Transverse colon (tissue), 3 donors: Measurements from ENCODE around the gene KIF4B.

ENCODE experiments used
- EP300 ChIP-seq: sonication (generic); formaldehyde crosslinking; IDR thresholded peaks from one replicate; pipeline ENCODE4 v1.6.1; 2017; ENCODE audit warnings: antibody characterized with exemption, low read depth
- POLR2A ChIP-seq: fragments of 450-650 bp; IDR thresholded peaks from one replicate; pipeline ENCODE4 v1.6.1; 2016; ENCODE audit warnings: antibody characterized with exemption, mild to moderate bottlenecking, moderate library complexity
- TF ChIP-seq, protein P1 (sequence below), 5 experiments: fragments of 200-600 bp in 3 of 5; fragments of 450-650 bp in 2 of 5; sonication (generic) in 3 of 5; IDR thresholded peaks; 1 replicate in 2 of 5; 2 replicates in 3 of 5; pipeline ENCODE4 v1.5.1; 2016 to 2017; ENCODE audit warnings: antibody characterized with exemption in 5 of 5, inconsistent platforms in 3 of 5, mild to moderate bottlenecking in 2 of 5, moderate library complexity in 1 of 5

DNA sequence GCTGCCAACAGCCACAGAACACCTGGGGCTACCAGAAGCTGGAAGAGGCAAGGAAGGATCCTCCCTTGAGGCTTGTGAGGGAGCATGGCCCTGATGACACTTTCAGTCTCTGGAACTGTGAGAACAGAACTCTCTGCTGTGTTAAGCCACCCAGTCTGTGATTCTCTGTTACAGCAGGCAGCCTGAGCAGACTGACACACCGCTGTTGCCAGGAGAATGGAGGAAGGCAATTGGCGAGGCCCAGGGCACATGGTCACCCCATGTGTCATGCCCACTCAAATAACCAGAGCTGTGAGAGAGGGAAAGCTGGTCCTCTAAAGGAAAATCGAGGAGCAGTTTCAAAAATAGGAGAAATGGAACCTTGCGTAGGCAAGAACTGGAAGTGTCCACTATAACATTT lies 12.0 kb upstream of the KIF4B start:
- TF ChIP-seq, protein P1, sequence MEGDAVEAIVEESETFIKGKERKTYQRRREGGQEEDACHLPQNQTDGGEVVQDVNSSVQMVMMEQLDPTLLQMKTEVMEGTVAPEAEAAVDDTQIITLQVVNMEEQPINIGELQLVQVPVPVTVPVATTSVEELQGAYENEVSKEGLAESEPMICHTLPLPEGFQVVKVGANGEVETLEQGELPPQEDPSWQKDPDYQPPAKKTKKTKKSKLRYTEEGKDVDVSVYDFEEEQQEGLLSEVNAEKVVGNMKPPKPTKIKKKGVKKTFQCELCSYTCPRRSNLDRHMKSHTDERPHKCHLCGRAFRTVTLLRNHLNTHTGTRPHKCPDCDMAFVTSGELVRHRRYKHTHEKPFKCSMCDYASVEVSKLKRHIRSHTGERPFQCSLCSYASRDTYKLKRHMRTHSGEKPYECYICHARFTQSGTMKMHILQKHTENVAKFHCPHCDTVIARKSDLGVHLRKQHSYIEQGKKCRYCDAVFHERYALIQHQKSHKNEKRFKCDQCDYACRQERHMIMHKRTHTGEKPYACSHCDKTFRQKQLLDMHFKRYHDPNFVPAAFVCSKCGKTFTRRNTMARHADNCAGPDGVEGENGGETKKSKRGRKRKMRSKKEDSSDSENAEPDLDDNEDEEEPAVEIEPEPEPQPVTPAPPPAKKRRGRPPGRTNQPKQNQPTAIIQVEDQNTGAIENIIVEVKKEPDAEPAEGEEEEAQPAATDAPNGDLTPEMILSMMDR (IDR thresholded peaks at IDR 0.05) = no peak
- no peak for TF ChIP-seq POLR2A
- TF ChIP-seq EP300 = no peak
